Measurements from ENCODE around the gene ZKSCAN3.

DNA sequence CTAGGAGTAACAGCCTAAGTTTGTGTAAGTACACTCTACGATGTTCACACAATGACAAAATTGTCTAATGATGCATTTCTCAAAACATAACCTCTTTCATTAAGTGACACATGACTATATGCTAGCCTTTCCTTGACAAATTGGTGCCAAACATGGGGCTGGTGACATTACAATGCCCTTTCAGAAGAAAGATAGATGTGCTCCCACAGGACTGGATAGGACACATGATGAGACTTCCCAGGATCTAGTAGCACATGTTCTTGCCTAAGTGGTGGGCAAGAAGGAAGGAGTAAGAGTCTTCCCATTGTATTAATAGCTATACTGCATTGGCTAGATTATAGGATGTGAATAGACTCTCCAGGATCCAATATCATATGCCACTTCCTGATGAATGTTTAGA lies 21.5 kb downstream of the ZKSCAN3 start:
- TF ChIP-seq EZH2 (IDR thresholded peaks at IDR 0.05; ENCODE audit: insufficient read depth, poor library complexity, severe bottlenecking) (no peak), EZH2phosphoT487 (IDR thresholded peaks at IDR 0.05; ENCODE audit: insufficient read depth, low read depth) (no peak)
